ENCODE measurements around the gene B4GALT1. TPM values are rescaled to one million over a fixed set of nuclear protein-coding genes. Genes with fewer than 3 reads are reported as not detected.

B4GALT1 gene
- total and polyA plus RNA-seq, 12 donors = 14.8 to 117 (median 42.6) TPM

DNA sequence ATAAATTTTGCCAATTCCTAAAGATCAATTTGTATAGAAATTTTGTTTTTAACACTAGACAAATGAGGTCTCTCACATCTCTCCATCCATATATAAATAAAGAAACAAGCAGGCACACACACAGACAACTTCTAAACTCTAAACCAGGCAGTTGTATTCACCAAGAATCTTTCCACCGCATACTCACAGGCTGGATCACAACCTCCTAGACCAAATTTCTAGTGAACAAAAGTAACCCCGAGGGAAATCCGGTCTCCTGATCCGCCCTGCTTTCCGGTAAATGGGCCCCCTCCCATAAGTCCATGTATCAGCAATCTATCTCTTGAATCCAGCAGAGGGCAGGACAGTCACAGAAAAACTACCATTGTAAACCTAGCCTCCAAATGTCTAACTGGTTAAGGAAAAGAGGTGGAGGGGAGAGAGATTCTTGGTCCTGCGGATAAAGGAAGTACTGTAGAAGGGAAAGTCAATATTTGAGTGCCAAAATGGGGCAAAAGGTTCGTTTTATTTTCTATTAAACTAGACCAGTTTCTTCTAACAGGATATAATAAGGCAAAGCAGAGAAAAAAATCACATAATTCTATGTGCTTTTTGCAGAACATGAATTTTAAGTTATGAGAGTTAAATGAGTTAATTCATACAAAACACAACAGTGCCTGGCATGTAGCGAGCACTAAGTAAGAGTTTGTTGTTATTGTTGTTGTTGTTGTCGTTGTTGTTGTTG is 85.8 kb downstream of the B4GALT1 start:
- DNase-seq (peak in 1 of 2 donors; percentile 82), ATAC-seq (peak; percentile 33 to 77 (median 68))
- TF ChIP-seq, protein P1, sequence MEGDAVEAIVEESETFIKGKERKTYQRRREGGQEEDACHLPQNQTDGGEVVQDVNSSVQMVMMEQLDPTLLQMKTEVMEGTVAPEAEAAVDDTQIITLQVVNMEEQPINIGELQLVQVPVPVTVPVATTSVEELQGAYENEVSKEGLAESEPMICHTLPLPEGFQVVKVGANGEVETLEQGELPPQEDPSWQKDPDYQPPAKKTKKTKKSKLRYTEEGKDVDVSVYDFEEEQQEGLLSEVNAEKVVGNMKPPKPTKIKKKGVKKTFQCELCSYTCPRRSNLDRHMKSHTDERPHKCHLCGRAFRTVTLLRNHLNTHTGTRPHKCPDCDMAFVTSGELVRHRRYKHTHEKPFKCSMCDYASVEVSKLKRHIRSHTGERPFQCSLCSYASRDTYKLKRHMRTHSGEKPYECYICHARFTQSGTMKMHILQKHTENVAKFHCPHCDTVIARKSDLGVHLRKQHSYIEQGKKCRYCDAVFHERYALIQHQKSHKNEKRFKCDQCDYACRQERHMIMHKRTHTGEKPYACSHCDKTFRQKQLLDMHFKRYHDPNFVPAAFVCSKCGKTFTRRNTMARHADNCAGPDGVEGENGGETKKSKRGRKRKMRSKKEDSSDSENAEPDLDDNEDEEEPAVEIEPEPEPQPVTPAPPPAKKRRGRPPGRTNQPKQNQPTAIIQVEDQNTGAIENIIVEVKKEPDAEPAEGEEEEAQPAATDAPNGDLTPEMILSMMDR (IDR thresholded peaks at IDR 0.05) = peak; percentile 71 to 91 (median 77)
- Histone ChIP-seq H3K4me3 (peak overlapping the region in 3 of 10 donors; percentile 10 to 23 (median 16)), H3K36me3 (no peaks in the 10 kb centered on the region), H3K27me3 (no peaks in the 10 kb centered on the region), H3K27ac (peak overlapping the region in 8 of 10 donors; percentile 3 to 72 (median 45)), H3K9me3 (no peaks in the 10 kb centered on the region), H3K4me1 (peaks cover 0 to 38% (median 19%) of the 10 kb centered on the region in 9 donors)
- intact Hi-C loops (cut with DNase I) = loop anchor here (1.0 to 5.0 kb wide), 10 partner anchors 86 to 146 kb away; partner anchors contain the start of gene B4GALT1 (in 2 of the 10)
- 12 to 15% methylated on average over 9 of the region's 9 CpGs for WGBS, 2 donors

DNA sequence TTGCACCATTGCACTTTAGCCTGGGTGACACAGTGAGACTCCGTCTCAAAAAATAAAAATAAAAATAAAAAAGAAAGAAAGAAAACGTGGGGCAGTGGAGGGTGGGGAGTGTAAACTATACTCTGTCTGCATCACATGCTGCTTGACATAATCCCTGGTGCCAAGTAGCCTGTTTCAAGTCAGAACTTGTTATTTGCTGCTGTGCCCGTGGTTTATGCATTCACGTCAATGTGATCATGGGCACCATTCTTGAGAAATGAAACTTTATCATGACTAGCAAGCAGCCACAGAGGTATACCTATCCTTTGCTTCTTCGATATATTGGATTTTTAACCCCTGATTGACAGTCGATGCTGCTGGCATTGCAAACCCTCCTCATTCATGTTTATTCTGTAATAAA is 86.6 kb downstream of the B4GALT1 start:
- H3K36me3 ChIP-seq = no peaks in the 10 kb centered on the region
- 71 to 78% methylated on average over 6 of the region's 6 CpGs for WGBS, 2 donors
- no peak overlapping the region for H3K4me3 ChIP-seq
- H3K27me3 ChIP-seq = no peaks in the 10 kb centered on the region
- no peaks in the 10 kb centered on the region for H3K9me3 ChIP-seq
- DNase-seq (no peak), ATAC-seq (no peak)
- TF ChIP-seq, protein P1 (IDR thresholded peaks at IDR 0.05) = no peak
- H3K27ac ChIP-seq = peak overlapping the region in 7 of 10 donors; percentile 3 to 72 (median 46)
- intact Hi-C loops (cut with DNase I) = loop anchor here in 8 of 10 donors (2.0 to 5.0 kb wide), 6 partner anchors 87 to 147 kb away; partner anchors contain the start of gene B4GALT1 (in 1 of the 8)
- H3K4me1 ChIP-seq = peaks cover 0 to 43% (median 22%) of the 10 kb centered on the region in 9 donors

DNA sequence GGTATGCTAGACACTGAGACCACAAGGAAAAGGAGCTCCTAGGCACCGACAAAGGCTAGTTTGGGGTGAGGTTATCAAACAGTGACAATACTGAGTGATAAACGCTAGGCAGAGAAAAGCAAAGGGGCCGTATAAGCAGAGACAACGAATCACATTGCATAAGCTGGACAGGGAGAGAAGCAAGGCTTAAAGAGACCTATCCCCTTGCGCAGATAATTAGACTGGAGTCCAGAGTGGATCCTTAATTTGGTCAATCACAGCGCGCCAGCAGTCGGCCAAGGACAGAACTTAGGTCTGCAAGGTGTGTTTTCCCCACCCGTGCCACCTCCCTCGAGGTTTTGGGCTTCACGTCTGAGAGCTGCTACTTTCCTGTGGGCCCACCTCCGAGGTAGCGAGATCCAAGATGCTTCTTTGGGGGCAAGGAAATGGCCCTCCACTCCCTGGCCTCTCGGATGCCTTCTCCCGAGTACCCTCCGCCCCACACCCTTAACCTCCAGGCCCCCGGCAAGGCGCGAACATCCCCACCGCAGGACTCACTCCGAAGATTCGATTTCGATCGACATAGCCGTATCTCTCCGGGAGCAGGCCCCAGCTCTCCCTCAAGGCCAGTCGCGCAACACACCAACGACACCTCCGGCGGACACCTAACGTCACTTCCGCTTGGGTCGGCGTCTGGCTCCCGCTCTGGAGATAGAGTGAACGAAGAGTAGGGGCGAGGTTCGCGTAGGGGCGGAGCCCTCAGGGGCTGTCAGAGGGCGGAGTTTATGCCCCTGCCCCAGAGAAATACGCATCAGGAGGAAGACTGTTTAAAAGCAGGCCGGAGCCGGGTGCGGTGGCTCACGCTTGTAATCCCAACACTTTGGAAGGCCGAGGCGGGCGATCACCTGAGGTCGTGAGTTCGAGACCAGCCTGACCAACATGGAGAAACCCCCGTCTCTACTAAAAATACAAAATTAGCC is 90.8 kb downstream of the B4GALT1 start, which contains the start of gene SMU1:
SMU1 (minus strand) TSS at position 629 of the 959 bp plus-strand sequence; CDS start at position 563, 66 bp downstream.
- Histone ChIP-seq H3K4me1 (peaks cover 0 to 44% (median 20%) of the 10 kb centered on the region in 9 donors), H3K36me3 (peaks cover 0 to 30% (median 18%) of the 10 kb centered on the region in 9 donors), H3K27ac (peak within 1 kb of the TSS; percentile 63 to 96 (median 91)), H3K4me3 (peak within 1 kb of the TSS; percentile 41 to 90 (median 77)), H3K9me3 (no peaks in the 10 kb centered on the region), H3K27me3 (no peaks in the 10 kb centered on the region)
- intact Hi-C loops (cut with DNase I) = no loop called here
- TF ChIP-seq, protein P1 (IDR thresholded peaks at IDR 0.05) = no peak
- WGBS, 2 donors = 0 to 1% methylated on average over 53 of the region's 53 CpGs
- ATAC-seq = peak; percentile 96 to 99 (median 98)
- DNase-seq = peak; percentile 96 to 97

DNA sequence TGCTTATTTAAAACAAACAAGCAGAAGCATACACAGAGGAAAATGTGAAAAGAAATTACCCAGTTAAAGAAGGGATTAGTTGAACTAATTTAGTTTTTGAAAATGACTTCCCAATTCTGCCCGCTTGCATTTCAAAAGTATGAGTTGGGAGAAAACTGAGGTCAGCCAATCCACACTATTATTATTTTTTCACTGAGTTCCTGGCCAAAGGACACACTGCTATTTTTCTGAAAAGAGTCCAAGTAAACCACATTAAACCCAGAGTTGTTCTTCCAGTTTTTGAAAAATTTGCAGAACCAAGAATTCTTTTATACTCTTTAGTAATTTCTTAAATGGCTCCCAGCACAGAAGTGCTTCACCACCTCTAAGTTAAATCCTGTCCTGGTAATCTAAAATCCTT is 98.1 kb downstream of the B4GALT1 start:
- no peak for DNase-seq
- ATAC-seq = no peak
- Histone ChIP-seq H3K9me3 (no peaks in the 10 kb centered on the region), H3K4me3 (no peak overlapping the region), H3K27me3 (no peaks in the 10 kb centered on the region), H3K4me1 (peaks cover 0 to 25% (median 0%) of the 10 kb centered on the region in 9 donors), H3K36me3 (peaks cover 0 to 100% (median 58%) of the 10 kb centered on the region in 9 donors), H3K27ac (no peak overlapping the region)
- intact Hi-C loops (cut with DNase I) = no loop called here
- 90 to 91% methylated on average over 1 of the region's 1 CpG for WGBS, 2 donors
- TF ChIP-seq, protein P1 (IDR thresholded peaks at IDR 0.05) = no peak

Measured in heart right ventricle (tissue), 16 donors.